Measurements from ENCODE around the gene SMPDL3A.

SMPDL3A gene

GRCh38 chr6:122778985-122779661 lies 9.9 kb upstream of the SMPDL3A start:
- DNase-seq (ENCODE audit: low read depth) = no peak

- no peak for DNase-seq (ENCODE audit: low read depth)
Observed at GRCh38 chr6:122779667-122780066, 9.4 kb upstream of the SMPDL3A start, which contains the start of gene FABP7. Gene FABP7 (plus strand): TSS chr6:122779716. CDS start chr6:122779795, 79 bp downstream.

- no peak for DNase-seq (ENCODE audit: low read depth)
Observed at GRCh38 chr6:122780114-122780513, 8.9 kb upstream of the SMPDL3A start.

GRCh38 chr6:122781716-122782115 lies 7.3 kb upstream of the SMPDL3A start:
- DNase-seq (ENCODE audit: low read depth) = no peak

- DNase-seq (ENCODE audit: low read depth) = no peak
Observed at GRCh38 chr6:122783401-122783800, 5.7 kb upstream of the SMPDL3A start.

- DNase-seq (ENCODE audit: low read depth) = no peak
Observed at GRCh38 chr6:122785891-122786290, 3.2 kb upstream of the SMPDL3A start.

- no peak for DNase-seq (ENCODE audit: low read depth)
Observed at GRCh38 chr6:122787721-122788120, 1.3 kb upstream of the SMPDL3A start.

- no peak for DNase-seq (ENCODE audit: low read depth)
Observed at GRCh38 chr6:122788208-122788607, 850 bp upstream of the SMPDL3A start.

GRCh38 chr6:122788663-122789181 lies 336 bp upstream of the SMPDL3A start:
- DNase-seq (ENCODE audit: low read depth) = no peak

- no peak for DNase-seq (ENCODE audit: low read depth)
Observed at GRCh38 chr6:122790028-122790422, 967 bp downstream of the SMPDL3A start.

GRCh38 chr6:122790423-122791309 lies 1.6 kb downstream of the SMPDL3A start:
- DNase-seq (ENCODE audit: low read depth) = no peak

GRCh38 chr6:122791310-122791679 lies 2.2 kb downstream of the SMPDL3A start:
- no peak for DNase-seq (ENCODE audit: low read depth)

- no peak for DNase-seq (ENCODE audit: low read depth)
Observed at GRCh38 chr6:122792766-122793165, 3.7 kb downstream of the SMPDL3A start.

GRCh38 chr6:122797537-122797936 lies 8.5 kb downstream of the SMPDL3A start:
- DNase-seq (ENCODE audit: low read depth) = no peak

GRCh38 chr6:122798099-122798641 lies 9.1 kb downstream of the SMPDL3A start:
- DNase-seq (ENCODE audit: low read depth) = no peak

- DNase-seq (ENCODE audit: low read depth) = no peak
Observed at GRCh38 chr6:122799140-122799745, 10.2 kb downstream of the SMPDL3A start.

- no peak for DNase-seq (ENCODE audit: low read depth)
Observed at GRCh38 chr6:122799916-122800686, 11.0 kb downstream of the SMPDL3A start.

- DNase-seq (ENCODE audit: low read depth) = no peak
Observed at GRCh38 chr6:122800906-122801305, 11.8 kb downstream of the SMPDL3A start.

GRCh38 chr6:122801397-122801796 lies 12.3 kb downstream of the SMPDL3A start:
- DNase-seq (ENCODE audit: low read depth) = no peak

- DNase-seq (ENCODE audit: low read depth) = no peak
Observed at GRCh38 chr6:122803171-122803661, 14.2 kb downstream of the SMPDL3A start.

GRCh38 chr6:122804962-122805485 lies 16.0 kb downstream of the SMPDL3A start:
- DNase-seq (ENCODE audit: low read depth) = no peak

Data from activated gamma-delta T cell treated with anti-CD3 and anti-CD28 coated beads, Interleukin-2, amount 50 U/mL, for 16 hours (primary cell).